ENCODE results near the gene IP6K1. TPM values are rescaled to one million over a fixed set of nuclear protein-coding genes. Genes with fewer than 3 reads are reported as not detected.

Gene IP6K1
- total RNA-seq, 1 experiment from 2014 or later, result 42.2 TPM

DNA sequence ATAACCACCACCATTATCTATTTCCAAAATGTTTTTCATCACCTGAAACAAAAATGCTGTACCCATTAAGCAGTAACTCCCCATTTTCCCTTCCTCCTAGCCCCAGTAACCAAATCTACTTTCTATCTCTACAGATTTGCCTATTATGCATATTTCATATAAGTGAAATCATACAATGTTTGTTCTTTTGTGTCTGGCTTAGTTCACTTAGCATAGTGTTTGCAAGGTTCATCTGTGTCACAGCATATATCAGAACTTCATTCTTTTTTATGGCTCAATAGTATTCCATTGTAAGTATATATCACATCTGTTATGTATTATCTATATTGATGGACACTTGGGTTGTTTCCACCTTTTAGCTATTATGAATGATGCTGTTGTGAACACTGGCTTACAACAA lies 45.9 kb downstream of the IP6K1 start:
- H3K27ac Mint-ChIP-seq, result no peak overlapping the region
- no peak overlapping the region for H4K5ac ChIP-seq (ENCODE audit: insufficient read length, low read depth, low read length)
- H3K79me2 ChIP-seq (ENCODE audit: insufficient read depth, low read length), result no peaks in the 10 kb centered on the region
- no peak overlapping the region for H3K9ac ChIP-seq (ENCODE audit: extremely low read depth, insufficient read length, low read length)
- H3K4me2 ChIP-seq (ENCODE audit: insufficient read depth, insufficient read length, low read length), result no peak overlapping the region
- no peak overlapping the region for H4K91ac ChIP-seq (ENCODE audit: insufficient read length, low read depth, low read length)
- H3K14ac ChIP-seq (ENCODE audit: insufficient read depth, low read length), result no peak overlapping the region
- H4K8ac ChIP-seq (replicated peaks; ENCODE audit: insufficient read length, low read depth, low read length), result no peak overlapping the region
- DNase-seq, result no peak
- TF ChIP-seq, protein P1, sequence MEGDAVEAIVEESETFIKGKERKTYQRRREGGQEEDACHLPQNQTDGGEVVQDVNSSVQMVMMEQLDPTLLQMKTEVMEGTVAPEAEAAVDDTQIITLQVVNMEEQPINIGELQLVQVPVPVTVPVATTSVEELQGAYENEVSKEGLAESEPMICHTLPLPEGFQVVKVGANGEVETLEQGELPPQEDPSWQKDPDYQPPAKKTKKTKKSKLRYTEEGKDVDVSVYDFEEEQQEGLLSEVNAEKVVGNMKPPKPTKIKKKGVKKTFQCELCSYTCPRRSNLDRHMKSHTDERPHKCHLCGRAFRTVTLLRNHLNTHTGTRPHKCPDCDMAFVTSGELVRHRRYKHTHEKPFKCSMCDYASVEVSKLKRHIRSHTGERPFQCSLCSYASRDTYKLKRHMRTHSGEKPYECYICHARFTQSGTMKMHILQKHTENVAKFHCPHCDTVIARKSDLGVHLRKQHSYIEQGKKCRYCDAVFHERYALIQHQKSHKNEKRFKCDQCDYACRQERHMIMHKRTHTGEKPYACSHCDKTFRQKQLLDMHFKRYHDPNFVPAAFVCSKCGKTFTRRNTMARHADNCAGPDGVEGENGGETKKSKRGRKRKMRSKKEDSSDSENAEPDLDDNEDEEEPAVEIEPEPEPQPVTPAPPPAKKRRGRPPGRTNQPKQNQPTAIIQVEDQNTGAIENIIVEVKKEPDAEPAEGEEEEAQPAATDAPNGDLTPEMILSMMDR (conservative IDR thresholded peaks at IDR 0.05), result no peak
- no peak overlapping the region for H3K27ac ChIP-seq (ENCODE audit: insufficient read length, low read depth, low read length)
- H3K79me1 ChIP-seq (ENCODE audit: insufficient read depth, low read depth, low read length, poor library complexity, severe bottlenecking), result no peaks in the 10 kb centered on the region
- H3K36me3 Mint-ChIP-seq (ENCODE audit: insufficient read depth in 1 of 3, low read depth in 3 of 3), result peaks cover 27 to 38% (median 34%) of the 10 kb centered on the region in 3 experiments; a peak in 6 of 7 replicates
- H3K27me3 Mint-ChIP-seq (ENCODE audit: low read depth), result no peaks in the 10 kb centered on the region
- H3K4me1 Mint-ChIP-seq, result no peaks in the 10 kb centered on the region
- no peaks in the 10 kb centered on the region; the same call in 1 of the 2 replicates for H3K27me3 ChIP-seq (ENCODE audit: insufficient read depth, low read length)
- H2BK5ac ChIP-seq (ENCODE audit: insufficient read length, low read length), result no peak overlapping the region
- no peak overlapping the region for H3K18ac ChIP-seq (ENCODE audit: insufficient read length, low read depth, low read length)
- H4K20me1 ChIP-seq (ENCODE audit: control insufficient read depth, insufficient read depth, insufficient read length), result no peaks in the 10 kb centered on the region
- no peaks in the 10 kb centered on the region for H3K4me1 ChIP-seq (ENCODE audit: insufficient read depth, low read length)
- no peaks in the 10 kb centered on the region for H3K23me2 ChIP-seq (ENCODE audit: insufficient read length, low read depth, low read length, poor library complexity, severe bottlenecking)
- H2BK120ac ChIP-seq (ENCODE audit: low read depth, low read length, poor library complexity, severe bottlenecking), result no peak overlapping the region
- no peak overlapping the region for H3K4me3 Mint-ChIP-seq
- H2BK12ac ChIP-seq (ENCODE audit: insufficient read length, low read depth, low read length), result no peak overlapping the region
- no peak overlapping the region for H2BK20ac ChIP-seq (ENCODE audit: low read depth, low read length, poor library complexity, severe bottlenecking)
- H3K9me3 Mint-ChIP-seq, result no peaks in the 10 kb centered on the region; a peak in 1 of 5 replicates
- H2BK15ac ChIP-seq (ENCODE audit: low read depth, low read length), result no peak overlapping the region
- H2AFZ ChIP-seq (ENCODE audit: low read length), result no peak overlapping the region
- H3K23ac ChIP-seq (ENCODE audit: insufficient read length, low read depth, low read length), result no peak overlapping the region
- H3T11ph ChIP-seq (ENCODE audit: low read length), result no peak overlapping the region
- no peak overlapping the region for H2AK5ac ChIP-seq (ENCODE audit: insufficient read length, low read length)
- H3K4ac ChIP-seq (ENCODE audit: low read depth, low read length), result no peak overlapping the region
- H3K9me3 ChIP-seq (ENCODE audit: control insufficient read depth, low read depth, low read length), result no peaks in the 10 kb centered on the region
- no peak overlapping the region for H3K56ac ChIP-seq (ENCODE audit: insufficient read length, low read depth, low read length)
